ENCODE data around the gene BICD1. TPM values are rescaled to one million over a fixed set of nuclear protein-coding genes. Genes with fewer than 3 reads are reported as not detected.

The BICD1 gene
- total and polyA plus RNA-seq, 2 donors from 2014 or later: 3.8 to 36.7 TPM

- H3K4me1 ChIP-seq (ENCODE audit: control insufficient read depth in 2 of 3, insufficient read depth in 2 of 3, low read depth in 1 of 3, low read length in 3 of 3): no peaks in the 10 kb centered on the region
- no peak overlapping the region for H3K27ac ChIP-seq (ENCODE audit: low read depth in 2 of 2, low read length in 2 of 2)
- no peaks in the 10 kb centered on the region for H3K27me3 ChIP-seq (ENCODE audit: control insufficient read depth, insufficient read depth, low read length)
- no peak for TF ChIP-seq CTCF (IDR thresholded peaks at IDR 0.05; ENCODE audit: borderline replicate concordance, extremely low read depth, insufficient read depth)
- intact Hi-C loops (cut with DNase I): no loop called here
- H3K36me3 ChIP-seq (ENCODE audit: control insufficient read depth in 2 of 3, insufficient read depth in 3 of 3, low read length in 3 of 3): no peaks in the 10 kb centered on the region
- no peak overlapping the region for H3K4me3 ChIP-seq (ENCODE audit: low read length in 3 of 3)
- FAIRE-seq (no peak), DNase-seq (no peak)
- H3K9ac ChIP-seq (ENCODE audit: low read length in 3 of 3): no peak overlapping the region
- no peaks in the 10 kb centered on the region for H3K9me3 ChIP-seq (ENCODE audit: control insufficient read depth in 2 of 3, insufficient read depth in 1 of 3, low read length in 3 of 3)
Observed at GRCh38 chr12:32080435-32080834, 26.2 kb upstream of the BICD1 start.

- Histone ChIP-seq H3K36me3 (ENCODE audit: control insufficient read depth in 2 of 3, insufficient read depth in 3 of 3, low read length in 3 of 3) (no peaks in the 10 kb centered on the region), H3K27me3 (ENCODE audit: control insufficient read depth, insufficient read depth, low read length) (no peaks in the 10 kb centered on the region), H3K4me3 (ENCODE audit: low read length in 3 of 3) (no peak overlapping the region), H3K9ac (ENCODE audit: low read length in 3 of 3) (no peak overlapping the region), H3K4me1 (ENCODE audit: control insufficient read depth in 2 of 3, insufficient read depth in 2 of 3, low read depth in 1 of 3, low read length in 3 of 3) (no peaks in the 10 kb centered on the region), H3K9me3 (ENCODE audit: control insufficient read depth in 2 of 3, insufficient read depth in 1 of 3, low read length in 3 of 3) (no peaks in the 10 kb centered on the region), H3K27ac (ENCODE audit: low read depth in 2 of 2, low read length in 2 of 2) (no peak overlapping the region)
- FAIRE-seq (no peak), DNase-seq (no peak)
- intact Hi-C loops (cut with DNase I): no loop called here
- no peak for TF ChIP-seq CTCF (IDR thresholded peaks at IDR 0.05; ENCODE audit: borderline replicate concordance, extremely low read depth, insufficient read depth)
Observed at GRCh38 chr12:32083489-32083888, 23.2 kb upstream of the BICD1 start.

- H3K4me1 ChIP-seq (ENCODE audit: control insufficient read depth in 2 of 3, insufficient read depth in 2 of 3, low read depth in 1 of 3, low read length in 3 of 3): no peaks in the 10 kb centered on the region
- no peak for TF ChIP-seq CTCF (IDR thresholded peaks at IDR 0.05; ENCODE audit: borderline replicate concordance, extremely low read depth, insufficient read depth)
- no peak overlapping the region for H3K27ac ChIP-seq (ENCODE audit: low read depth in 2 of 2, low read length in 2 of 2)
- H3K9me3 ChIP-seq (ENCODE audit: control insufficient read depth in 2 of 3, insufficient read depth in 1 of 3, low read length in 3 of 3): no peaks in the 10 kb centered on the region
- DNase-seq: no peak
- FAIRE-seq: no peak
- intact Hi-C loops (cut with DNase I): no loop called here
- no peaks in the 10 kb centered on the region for H3K36me3 ChIP-seq (ENCODE audit: control insufficient read depth in 2 of 3, insufficient read depth in 3 of 3, low read length in 3 of 3)
- H3K9ac ChIP-seq (ENCODE audit: low read length in 3 of 3): no peak overlapping the region
- H3K27me3 ChIP-seq (ENCODE audit: control insufficient read depth, insufficient read depth, low read length): no peaks in the 10 kb centered on the region
- H3K4me3 ChIP-seq (ENCODE audit: low read length in 3 of 3): no peak overlapping the region
Observed at GRCh38 chr12:32084017-32084688, 22.5 kb upstream of the BICD1 start.

- no peaks in the 10 kb centered on the region for H3K9me3 ChIP-seq (ENCODE audit: control insufficient read depth in 2 of 3, insufficient read depth in 1 of 3, low read length in 3 of 3)
- no peaks in the 10 kb centered on the region for H3K36me3 ChIP-seq (ENCODE audit: control insufficient read depth in 2 of 3, insufficient read depth in 3 of 3, low read length in 3 of 3)
- no peaks in the 10 kb centered on the region for H3K4me1 ChIP-seq (ENCODE audit: control insufficient read depth in 2 of 3, insufficient read depth in 2 of 3, low read depth in 1 of 3, low read length in 3 of 3)
- H3K9ac ChIP-seq (ENCODE audit: low read length in 3 of 3): no peak overlapping the region
- H3K4me3 ChIP-seq (ENCODE audit: low read length in 3 of 3): no peak overlapping the region
- no peak overlapping the region for H3K27ac ChIP-seq (ENCODE audit: low read depth in 2 of 2, low read length in 2 of 2)
- FAIRE-seq: no peak
- TF ChIP-seq CTCF (IDR thresholded peaks at IDR 0.05; ENCODE audit: borderline replicate concordance, extremely low read depth, insufficient read depth): no peak
- no peaks in the 10 kb centered on the region for H3K27me3 ChIP-seq (ENCODE audit: control insufficient read depth, insufficient read depth, low read length)
- no peak for DNase-seq
- intact Hi-C loops (cut with DNase I): no loop called here
Observed at GRCh38 chr12:32084753-32085152, 21.9 kb upstream of the BICD1 start.
